ES-I3 (cell line): ENCODE results near the gene NRP2.

Source experiments
- H3K36me3 ChIP-seq: 2 replicates; pipeline ENCODE4 v1.6.1; 2013; ENCODE audit warnings: mild to moderate bottlenecking, low read length, control low read depth, moderate library complexity; ENCODE audit not compliant: insufficient read depth
- H3K4me1 ChIP-seq: 2 replicates; pipeline ENCODE4 v1.6.1; 2013; ENCODE audit warnings: mild to moderate bottlenecking, control low read depth, low read length; ENCODE audit not compliant: insufficient read depth
- H3K9ac ChIP-seq: 2 replicates; pipeline ENCODE4 v1.6.1; 2013; ENCODE audit warnings: low read depth, mild to moderate bottlenecking, low read length, moderate library complexity
- H3K9me3 ChIP-seq: 2 replicates; pipeline ENCODE4 v1.6.1; 2013; ENCODE audit warnings: mild to moderate bottlenecking, low read length, moderate library complexity; ENCODE audit not compliant: control insufficient read depth, insufficient read depth

NRP2 gene

GRCh38 chr2:205651719-205652118 lies 30.6 kb upstream of the NRP2 start:
- Histone ChIP-seq H3K36me3 (no peaks in the 10 kb centered on the region), H3K9ac (no peak overlapping the region), H3K4me1 (peaks cover 21% of the 10 kb centered on the region), H3K9me3 (no peaks in the 10 kb centered on the region)

DNA sequence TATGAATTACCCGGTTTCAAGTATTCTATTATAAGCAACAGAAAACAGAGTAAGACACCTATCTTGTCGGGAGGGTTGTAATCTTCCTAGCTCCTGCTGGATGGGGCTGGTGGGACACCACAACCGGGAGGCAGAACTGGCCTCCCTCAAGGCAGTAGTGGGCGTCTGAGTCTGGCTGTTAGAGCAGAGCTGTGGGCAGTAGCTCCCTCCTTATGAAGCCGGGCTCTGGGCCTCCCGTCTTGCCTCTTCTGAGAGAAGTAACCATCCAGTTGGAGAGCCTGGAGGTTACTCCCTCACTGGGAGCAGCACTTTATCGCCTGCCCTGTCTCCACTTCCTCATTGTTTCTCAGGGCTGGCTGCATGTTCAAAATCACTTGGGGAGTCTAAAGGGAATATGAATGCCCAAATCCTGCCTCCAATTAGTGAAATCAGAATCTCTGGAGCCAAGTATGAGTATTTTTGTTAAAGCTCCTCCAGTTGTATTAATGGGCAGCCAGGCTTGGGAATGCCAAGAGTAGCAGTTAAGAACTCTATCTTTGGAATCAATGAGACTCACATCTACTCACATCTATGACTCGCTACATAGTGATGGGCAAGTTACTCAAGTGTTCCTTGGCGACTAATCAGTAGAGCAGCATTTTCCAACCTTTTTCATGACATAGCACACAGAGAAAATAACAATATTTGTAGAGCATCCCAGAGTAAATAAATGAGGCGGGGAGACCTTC lies 27.3 kb upstream of the NRP2 start:
- peaks cover 12% of the 10 kb centered on the region for H3K4me1 ChIP-seq
- no peak overlapping the region for H3K9ac ChIP-seq
- H3K36me3 ChIP-seq, result no peaks in the 10 kb centered on the region
- H3K9me3 ChIP-seq, result no peaks in the 10 kb centered on the region

DNA sequence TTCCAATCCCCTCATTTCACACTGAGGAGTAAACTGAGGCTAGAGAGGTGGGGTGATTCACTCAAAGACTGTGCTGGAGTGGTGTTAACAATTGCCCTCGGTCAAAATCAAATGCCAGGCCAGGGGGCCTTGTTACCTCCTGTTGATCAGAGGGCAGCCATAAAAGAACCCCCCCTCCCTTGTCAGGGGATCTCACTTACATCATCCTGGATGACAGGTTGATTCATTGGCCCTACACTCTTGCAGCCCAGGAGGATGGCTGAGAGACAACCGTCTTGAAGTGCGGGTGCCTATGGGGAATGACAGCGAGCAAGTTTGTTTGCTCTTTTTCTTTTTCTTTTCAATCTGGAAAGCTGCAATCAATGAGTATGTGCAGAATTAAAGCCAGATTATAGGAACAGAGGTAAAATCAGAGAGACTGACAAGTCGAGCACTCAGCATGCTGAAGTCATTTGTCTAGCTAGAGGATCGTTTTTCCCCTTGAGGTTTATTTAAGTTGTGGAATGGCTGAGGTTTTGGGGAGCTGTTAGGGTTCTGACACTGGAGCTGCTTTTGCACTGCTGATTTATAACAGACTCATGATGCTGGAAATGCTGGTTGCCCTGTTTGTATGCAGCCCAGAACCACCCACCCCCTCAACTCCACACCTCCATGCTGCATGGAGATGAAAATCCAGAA lies 26.4 kb upstream of the NRP2 start:
- H3K4me1 ChIP-seq, result peaks cover 9% of the 10 kb centered on the region
- no peaks in the 10 kb centered on the region for H3K9me3 ChIP-seq
- H3K9ac ChIP-seq, result no peak overlapping the region
- no peaks in the 10 kb centered on the region for H3K36me3 ChIP-seq

DNA sequence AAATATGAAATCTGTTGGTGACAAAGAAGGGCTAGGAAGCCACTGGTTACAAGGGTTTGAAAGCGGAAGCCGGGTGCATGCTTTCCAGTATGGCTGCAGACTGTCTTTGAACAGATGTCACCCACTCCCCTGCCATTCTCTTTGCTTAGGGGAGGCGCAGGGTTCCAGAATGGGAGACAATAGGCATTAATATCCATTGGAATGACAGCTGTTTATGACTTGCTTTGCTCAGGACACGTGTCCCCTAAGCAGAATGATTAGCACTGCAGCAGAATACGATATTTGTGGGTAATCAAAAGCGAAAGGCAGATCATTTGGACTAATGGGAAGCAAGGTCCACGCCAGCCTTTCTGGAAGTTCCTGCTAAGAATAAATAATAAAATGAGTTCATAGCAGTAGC lies 25.8 kb upstream of the NRP2 start:
- Histone ChIP-seq H3K36me3 (no peaks in the 10 kb centered on the region), H3K9ac (no peak overlapping the region), H3K9me3 (no peaks in the 10 kb centered on the region), H3K4me1 (peaks cover 4% of the 10 kb centered on the region; the same call in 1 of the 2 replicates)

DNA sequence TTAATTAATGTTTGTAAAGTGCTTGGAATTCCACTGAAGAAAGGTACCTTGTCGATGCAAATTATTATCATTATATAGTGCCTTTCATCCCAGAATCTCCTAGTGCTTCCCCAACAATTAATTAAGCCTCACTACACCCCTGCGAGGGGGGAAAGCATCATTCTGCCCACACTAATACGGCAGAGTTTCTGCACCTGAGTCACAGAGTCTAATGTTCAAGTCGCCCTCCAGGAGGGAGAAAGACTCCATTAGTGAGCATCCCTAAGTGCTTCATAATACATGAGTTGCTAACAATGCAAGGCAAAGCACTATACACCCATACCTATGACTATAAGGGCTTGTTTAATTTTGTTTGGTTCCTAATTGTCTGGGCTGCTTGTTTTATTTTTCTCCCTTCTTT lies 25.4 kb upstream of the NRP2 start:
- Histone ChIP-seq H3K36me3 (no peaks in the 10 kb centered on the region), H3K9ac (no peak overlapping the region), H3K9me3 (no peaks in the 10 kb centered on the region), H3K4me1 (peaks cover 3% of the 10 kb centered on the region; the same call in 1 of the 2 replicates)

DNA sequence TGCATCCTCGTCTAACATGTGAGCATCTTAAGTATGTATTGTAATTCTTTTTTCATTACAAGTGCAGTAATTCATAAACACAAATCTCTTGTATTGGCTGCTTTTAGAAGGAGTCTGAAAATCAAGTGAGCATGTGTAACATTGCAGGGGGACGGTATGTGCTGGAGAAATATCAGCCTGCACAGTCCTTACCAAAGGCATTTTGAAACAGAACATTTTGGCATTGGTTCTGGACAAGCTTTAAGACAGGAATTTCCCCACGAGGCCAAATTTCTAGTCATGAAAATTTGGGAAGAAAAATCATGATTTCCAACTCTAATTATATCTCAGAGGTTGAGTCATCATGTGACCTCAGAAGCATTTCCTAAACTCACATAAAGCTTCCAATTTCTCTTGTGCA lies 24.7 kb upstream of the NRP2 start:
- H3K4me1 ChIP-seq, result peaks cover 3% of the 10 kb centered on the region; the same call in 1 of the 2 replicates
- no peaks in the 10 kb centered on the region for H3K9me3 ChIP-seq
- H3K36me3 ChIP-seq, result no peaks in the 10 kb centered on the region
- H3K9ac ChIP-seq, result no peak overlapping the region

GRCh38 chr2:205658068-205658467 lies 24.2 kb upstream of the NRP2 start:
- peaks cover 3% of the 10 kb centered on the region; the same call in 1 of the 2 replicates for H3K4me1 ChIP-seq
- H3K9me3 ChIP-seq, result no peaks in the 10 kb centered on the region
- no peak overlapping the region for H3K9ac ChIP-seq
- H3K36me3 ChIP-seq, result no peaks in the 10 kb centered on the region

- Histone ChIP-seq H3K4me1 (peaks cover 3% of the 10 kb centered on the region; the same call in 1 of the 2 replicates), H3K9me3 (no peaks in the 10 kb centered on the region), H3K9ac (no peak overlapping the region), H3K36me3 (no peaks in the 10 kb centered on the region)
Measured at GRCh38 chr2:205658572-205658971, 23.7 kb upstream of the NRP2 start.

- peaks cover 3% of the 10 kb centered on the region; the same call in 1 of the 2 replicates for H3K4me1 ChIP-seq
- no peak overlapping the region for H3K9ac ChIP-seq
- H3K9me3 ChIP-seq, result no peaks in the 10 kb centered on the region
- no peaks in the 10 kb centered on the region for H3K36me3 ChIP-seq
Measured at GRCh38 chr2:205659922-205660321, 22.4 kb upstream of the NRP2 start.

GRCh38 chr2:205660521-205661124 lies 21.7 kb upstream of the NRP2 start:
- Histone ChIP-seq H3K36me3 (no peaks in the 10 kb centered on the region), H3K9ac (no peak overlapping the region), H3K9me3 (no peaks in the 10 kb centered on the region), H3K4me1 (peaks cover 3% of the 10 kb centered on the region; the same call in 1 of the 2 replicates)

DNA sequence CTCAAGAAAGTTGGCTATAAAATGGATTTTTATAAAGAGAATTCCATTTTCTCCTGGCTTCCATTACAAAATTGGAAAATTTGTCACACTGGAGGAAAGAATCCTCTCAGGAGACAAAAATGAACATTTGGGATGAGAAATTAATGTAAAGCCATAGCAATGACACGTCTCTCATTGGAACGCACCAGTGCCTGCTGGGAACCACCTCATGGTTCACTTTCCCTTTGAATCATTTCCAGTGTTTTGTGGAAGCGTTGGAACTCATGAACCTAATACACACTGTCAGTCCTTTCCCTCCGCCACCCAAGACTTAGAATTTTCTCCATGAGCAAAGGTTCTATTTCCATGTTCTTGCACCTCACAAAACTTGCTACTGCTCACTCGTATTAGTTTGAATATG lies 21.0 kb upstream of the NRP2 start:
- Histone ChIP-seq H3K9ac (no peak overlapping the region), H3K36me3 (no peaks in the 10 kb centered on the region), H3K4me1 (peaks cover 3% of the 10 kb centered on the region; the same call in 1 of the 2 replicates), H3K9me3 (no peaks in the 10 kb centered on the region)

- Histone ChIP-seq H3K9ac (no peak overlapping the region), H3K4me1 (0 out of 2 replicates have a peak, but pooled peaks cover 3% of the 10 kb centered on the region), H3K36me3 (no peaks in the 10 kb centered on the region), H3K9me3 (no peaks in the 10 kb centered on the region)
Measured at GRCh38 chr2:205662206-205662965, 19.9 kb upstream of the NRP2 start.

DNA sequence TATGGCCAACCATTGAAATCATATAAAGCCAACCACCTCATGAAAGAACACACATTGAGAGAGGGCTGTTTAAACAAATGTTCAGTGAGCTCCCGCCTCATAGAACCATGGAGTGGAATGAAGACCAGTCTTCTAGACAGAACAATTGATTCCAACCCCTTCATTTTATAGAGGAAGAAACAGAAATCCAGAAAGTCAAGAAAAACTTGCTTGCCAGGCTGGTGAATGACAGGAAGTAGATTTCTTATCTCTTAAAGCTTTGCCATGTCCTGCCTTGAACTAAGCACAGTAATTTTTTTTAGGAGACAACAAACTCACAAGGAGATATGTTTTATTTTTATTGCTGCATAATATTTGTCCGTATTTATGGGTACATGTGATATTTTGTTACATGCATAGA lies 16.5 kb upstream of the NRP2 start:
- H3K9ac ChIP-seq, result no peak overlapping the region
- H3K9me3 ChIP-seq, result 0 out of 2 replicates have a peak, but pooled peaks cover 4% of the 10 kb centered on the region
- H3K36me3 ChIP-seq, result no peaks in the 10 kb centered on the region; the same call in 1 of the 2 replicates
- H3K4me1 ChIP-seq, result peaks cover 8% of the 10 kb centered on the region

DNA sequence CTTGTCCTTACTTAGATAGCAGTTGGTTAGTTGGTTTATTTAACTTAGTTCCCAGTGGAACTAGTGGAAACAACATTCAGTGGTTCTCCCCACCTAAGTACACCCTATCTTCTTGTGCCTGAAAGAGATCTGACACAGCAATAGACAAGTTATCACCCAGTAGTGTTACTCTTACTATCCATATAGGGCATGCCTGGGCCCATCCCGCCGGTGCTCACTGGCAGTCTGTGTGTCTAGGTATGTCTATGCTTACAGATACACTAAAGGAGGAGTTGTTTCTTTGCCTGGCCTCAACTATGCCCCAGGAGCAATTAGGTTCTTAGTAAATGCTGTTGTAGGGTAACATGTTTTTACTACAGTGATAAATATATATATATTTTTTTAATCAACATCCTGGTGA lies 12.0 kb upstream of the NRP2 start:
- Histone ChIP-seq H3K4me1 (peaks cover 23% of the 10 kb centered on the region), H3K9me3 (0 out of 2 replicates have a peak, but pooled peaks cover 4% of the 10 kb centered on the region), H3K9ac (no peak overlapping the region), H3K36me3 (no peaks in the 10 kb centered on the region; the same call in 1 of the 2 replicates)
